GM12892 (cell line): ENCODE data around the gene LRRC3.

Experiments
- POLR2A ChIP-seq: IDR thresholded peaks from 2 replicates; pipeline ENCODE4 v1.6.1; 2011; ENCODE audit warnings: low read depth, low read length, control low read depth
- POLR2AphosphoS5 ChIP-seq: IDR thresholded peaks from 2 replicates; pipeline ENCODE4 v1.6.1; 2011; ENCODE audit warnings: low read depth, low read length, control low read depth
- TAF1 ChIP-seq: IDR thresholded peaks from 2 replicates; pipeline ENCODE4 v1.6.1; 2011; ENCODE audit warnings: low read depth, mild to moderate bottlenecking, control low read depth, low read length, borderline replicate concordance

- TF ChIP-seq POLR2A (no peak), TAF1 (no peak), POLR2AphosphoS5 (no peak)
Measured at GRCh38 chr21:44426663-44427191, 28.6 kb upstream of the LRRC3 start.
